ENCODE results near the gene TRIP13. TPM values are rescaled to one million over a fixed set of nuclear protein-coding genes. Genes with fewer than 3 reads are reported as not detected.

The TRIP13 gene
- total and polyA plus RNA-seq, 2 experiments from 2014 or later = 42.5 to 44.8 TPM

GRCh38 chr5:909086-909485 lies 16.4 kb downstream of the TRIP13 start:
- no peak overlapping the region for H3K27ac Mint-ChIP-seq
- ATAC-seq (no peak), DNase-seq (ENCODE audit: low spot score) (no peak)
- no peaks in the 10 kb centered on the region for H3K27me3 Mint-ChIP-seq (ENCODE audit: insufficient read depth, low read depth, poor library complexity)
- H3F3A ChIP-seq (replicated peaks; ENCODE audit: low read depth) = no peaks in the 10 kb centered on the region
- H3K27me3 ChIP-seq (ENCODE audit: insufficient read depth) = no peaks in the 10 kb centered on the region
- H2AFZ ChIP-seq = no peak overlapping the region
- peaks cover 53% of the 10 kb centered on the region for H3K36me3 ChIP-seq (ENCODE audit: insufficient read depth)
- no peak overlapping the region for H3K4me2 ChIP-seq
- TF ChIP-seq ZNF114 (CRISPR knock-in tag; IDR thresholded peaks at IDR 0.05) (no peak), REST (IDR thresholded peaks at IDR 0.05; ENCODE audit: unreplicated experiment) (no peak), JUNB (IDR thresholded peaks at IDR 0.05; ENCODE audit: unreplicated experiment) (no peak), CTCF (conservative IDR thresholded peaks at IDR 0.05; ENCODE audit: low read depth in 2 of 2) (no peak), POLR2AphosphoS5 (IDR thresholded peaks at IDR 0.05; ENCODE audit: low read depth) (no peak), CREB1 (CRISPR knock-in tag; IDR thresholded peaks at IDR 0.05; ENCODE audit: low read depth) (no peak), ETS1 (IDR thresholded peaks at IDR 0.05) (no peak), ZNF331 (CRISPR knock-in tag; IDR thresholded peaks at IDR 0.05; ENCODE audit: low read depth) (no peak), ZNF462 (CRISPR knock-in tag; IDR thresholded peaks at IDR 0.05) (no peak)
- no peak overlapping the region for H3K4me3 ChIP-seq
- H4K20me1 ChIP-seq (replicated peaks; ENCODE audit: insufficient read depth) = peaks cover 6% of the 10 kb centered on the region; the same call in 1 of the 2 replicates
- peaks cover 11% of the 10 kb centered on the region; the same call in 1 of the 2 replicates for H3K79me2 ChIP-seq (replicated peaks; ENCODE audit: insufficient read depth)
- H3K4me3 Mint-ChIP-seq = no peak overlapping the region
- H3K9me3 Mint-ChIP-seq = no peaks in the 10 kb centered on the region
- H3K4me1 ChIP-seq (ENCODE audit: insufficient read depth) = no peaks in the 10 kb centered on the region
- H3K4me1 Mint-ChIP-seq = no peaks in the 10 kb centered on the region; the same call in 2 of the 3 replicates
- H3K27ac ChIP-seq (ENCODE audit: low read depth) = no peak overlapping the region
- no peaks in the 10 kb centered on the region for H3K9me2 ChIP-seq (ENCODE audit: insufficient read depth)
- peaks cover 88% of the 10 kb centered on the region for H3K36me3 Mint-ChIP-seq (ENCODE audit: low read depth)
